Cardiac fibroblast (primary cell): Measurements from ENCODE around the gene PRKCH.
A peak's percentile ranks its signal among the peaks of the same experiment; 100 is the strongest.

Experiments
- DNase-seq, 2 donors: peaks; one replicate each; pipeline versions ENCODE4 v3.0.0 to v3.0.0-alpha.2; 2010; ENCODE audit warnings: low read depth in 2 of 2
- H3K4me3 ChIP-seq, 2 donors: replicated peaks in 1 of 2; 1 replicate in 1 of 2; 2 replicates in 1 of 2; pipeline ENCODE4 v1.5.1; 2011; ENCODE audit warnings: low read depth in 2 of 2, low read length in 2 of 2, mild to moderate bottlenecking in 2 of 2, moderate library complexity in 1 of 2
- CTCF ChIP-seq: IDR thresholded peaks from one replicate; pipeline ENCODE4 v1.5.1; 2011; ENCODE audit warnings: low read depth, mild to moderate bottlenecking, low read length, inconsistent platforms

The PRKCH gene

GRCh38 chr14:61438860-61439765, 117.7 kb downstream of the PRKCH start:
- no peak for TF ChIP-seq CTCF
- DNase-seq = peak; percentile 71 to 87
- peak overlapping the region in 1 of 2 donors; percentile 15 for H3K4me3 ChIP-seq

GRCh38 chr14:61439779-61440418, 118.5 kb downstream of the PRKCH start:
- TF ChIP-seq CTCF = no peak
- DNase-seq = no peak
- no peak overlapping the region for H3K4me3 ChIP-seq

- DNase-seq = no peak
- no peak overlapping the region for H3K4me3 ChIP-seq
- no peak for TF ChIP-seq CTCF
These were observed 122.1 kb downstream of the PRKCH start for GRCh38 chr14:61443481-61443880.

GRCh38 chr14:61444215-61444768, 122.9 kb downstream of the PRKCH start:
- no peak for DNase-seq
- H3K4me3 ChIP-seq = no peak overlapping the region
- TF ChIP-seq CTCF = no peak

- H3K4me3 ChIP-seq = no peak overlapping the region
- no peak for DNase-seq
- TF ChIP-seq CTCF = no peak
These were observed 130.1 kb downstream of the PRKCH start for GRCh38 chr14:61451491-61451890.

- H3K4me3 ChIP-seq = no peak overlapping the region
- DNase-seq = no peak
- no peak for TF ChIP-seq CTCF
These were observed 130.6 kb downstream of the PRKCH start for GRCh38 chr14:61451891-61452400.
